OCI-LY3 (cell line): ENCODE data around the gene TRIM46.
"Not testable (repeated sequence)": the region's sequence is repeated elsewhere in the genome, so short reads cannot be mapped to it uniquely, and the experiment has no call there.

Experiments used
- H2AFZ ChIP-seq: fragments of 200-600, 300-600 bp; shearing (Covaris generic); 2 replicates; pipeline ENCODE4 v1.6.0; 2014; ENCODE audit warnings: antibody characterized with exemption, low read depth, low read length
- H3K27ac ChIP-seq: fragments of 200-600, 300-600 bp; sonication (generic); 2 replicates; pipeline ENCODE4 v1.5.1; 2014; ENCODE audit warnings: mild to moderate bottlenecking, low read length, moderate library complexity, mixed read lengths
- H3K27me3 ChIP-seq: fragments of 200-600, 300-600 bp; sonication (generic); 2 replicates; pipeline ENCODE4 v1.6.1; 2014; ENCODE audit warnings: low read depth, low read length, mixed read lengths
- H3K36me3 ChIP-seq: fragments of 200-600, 300-600 bp; sonication (generic); replicated peaks from 2 replicates; pipeline ENCODE3; 2014; ENCODE audit warnings: low read depth, low read length, mixed read lengths
- H3K4me1 ChIP-seq: fragments of 300-600, 200-600 bp; sonication (generic); 2 replicates; pipeline ENCODE4 v1.6.1; 2014; ENCODE audit warnings: low read length, mixed read lengths
- H3K4me2 ChIP-seq: fragments of 200-600, 300-600 bp; sonication (generic); 2 replicates; pipeline ENCODE4 v1.6.1; 2014; ENCODE audit warnings: low read length, mixed read lengths
- H3K4me3 ChIP-seq: fragments of 300-600, 200-600 bp; sonication (generic); 2 replicates; pipeline ENCODE4 v1.5.1; 2014; ENCODE audit warnings: antibody characterized with exemption, mild to moderate bottlenecking, low read length, moderate library complexity
- H3K79me2 ChIP-seq: fragments of 300-600, 200-600 bp; shearing (Covaris generic); 2 replicates; pipeline ENCODE4 v1.6.1; 2014; ENCODE audit warnings: mild to moderate bottlenecking, low read length, mixed read lengths
- H3K9ac ChIP-seq: fragments of 300-600, 200-600 bp; shearing (Covaris generic); 2 replicates; pipeline ENCODE4 v1.6.0; 2014; ENCODE audit warnings: mild to moderate bottlenecking, low read length, moderate library complexity
- H3K9me3 ChIP-seq: fragments of 200-600, 300-600 bp; shearing (Covaris generic); 2 replicates; pipeline ENCODE4 v1.6.1; 2014; ENCODE audit warnings: low read length, mixed read lengths; ENCODE audit not compliant: insufficient read depth
- H4K20me1 ChIP-seq: fragments of 200-600, 300-600 bp; sonication (generic); 2 replicates; pipeline ENCODE4 v1.6.1; 2016; ENCODE audit warnings: low read length, mixed read lengths; ENCODE audit not compliant: insufficient read depth
- CTCF ChIP-seq: fragments of 200-600, 300-600 bp; sonication (generic); IDR thresholded peaks from 2 replicates; pipeline ENCODE4 v1.5.1; 2014; ENCODE audit warnings: antibody characterized with exemption, low read length, low read depth
- EZH2phosphoT487 ChIP-seq: fragments of 200-600 bp; shearing (Covaris generic); IDR thresholded peaks from 2 replicates; pipeline ENCODE4 v1.6.1; 2018; ENCODE audit warnings: antibody characterized with exemption, mixed run types, low read depth

Gene TRIM46

GRCh38 chr1:155218854-155219591, 45.4 kb downstream of the TRIM46 start:
- Histone ChIP-seq H3K4me1 (peaks cover 5% of the 10 kb centered on the region; the same call in 1 of the 2 replicates), H3K4me2 (peak overlapping the region; percentile 5), H3K9me3 (no peaks in the 10 kb centered on the region), H2AFZ (peak overlapping the region; percentile 32; the same call in 1 of the 2 replicates), H3K27me3 (no peaks in the 10 kb centered on the region), H3K4me3 (no peak overlapping the region), H3K9ac (no peak overlapping the region), H3K79me2 (no peaks in the 10 kb centered on the region), H3K27ac (no peak overlapping the region), H3K36me3 (no peaks in the 10 kb centered on the region), H4K20me1 (no peaks in the 10 kb centered on the region)
- no peak for TF ChIP-seq EZH2phosphoT487
- TF ChIP-seq CTCF: no peak

- Histone ChIP-seq H3K27ac (no peak overlapping the region), H3K4me2 (peak overlapping the region; percentile 5; the same call in 1 of the 2 replicates)
Observed at GRCh38 chr1:155219592-155220031, 46.0 kb downstream of the TRIM46 start.

GRCh38 chr1:155220211-155220965, 46.7 kb downstream of the TRIM46 start:
- not testable (repeated sequence) for H3K79me2 ChIP-seq, H2AFZ ChIP-seq, H3K9me3 ChIP-seq, H3K4me1 ChIP-seq, H3K27me3 ChIP-seq, H3K27ac ChIP-seq, H3K4me3 ChIP-seq, H4K20me1 ChIP-seq, H3K36me3 ChIP-seq, H3K4me2 ChIP-seq, H3K9ac ChIP-seq

More at GRCh38 chr1:155219592-155220031, 46.0 kb downstream of the TRIM46 start:
- TF ChIP-seq CTCF: no peak
- no peak for TF ChIP-seq EZH2phosphoT487
- Histone ChIP-seq H2AFZ (0 out of 2 replicates have a peak overlapping the region, but pooled peaks have one; percentile 32), H3K27me3 (no peaks in the 10 kb centered on the region), H3K4me3 (no peak overlapping the region), H3K9ac (no peak overlapping the region), H3K4me1 (peaks cover 5% of the 10 kb centered on the region; the same call in 1 of the 2 replicates), H3K9me3 (no peaks in the 10 kb centered on the region), H3K36me3 (no peaks in the 10 kb centered on the region), H4K20me1 (no peaks in the 10 kb centered on the region), H3K79me2 (no peaks in the 10 kb centered on the region)

GRCh38 chr1:155223047-155223446, 49.4 kb downstream of the TRIM46 start:
- H3K9me3 ChIP-seq: no peaks in the 10 kb centered on the region
- no peak overlapping the region for H2AFZ ChIP-seq
- H3K4me1 ChIP-seq: peaks cover 19% of the 10 kb centered on the region
- H3K36me3 ChIP-seq: peaks cover 6% of the 10 kb centered on the region
- H3K27ac ChIP-seq: no peak overlapping the region
- no peak overlapping the region for H3K9ac ChIP-seq
- no peaks in the 10 kb centered on the region for H3K27me3 ChIP-seq
- TF ChIP-seq CTCF: no peak
- no peak for TF ChIP-seq EZH2phosphoT487
- no peaks in the 10 kb centered on the region for H4K20me1 ChIP-seq
- no peak overlapping the region for H3K4me2 ChIP-seq
- H3K79me2 ChIP-seq: peaks cover 19% of the 10 kb centered on the region
- no peak overlapping the region for H3K4me3 ChIP-seq

- not testable (repeated sequence) for H2AFZ ChIP-seq, H3K27me3 ChIP-seq, H3K9ac ChIP-seq, H3K9me3 ChIP-seq, H4K20me1 ChIP-seq, H3K27ac ChIP-seq, H3K36me3 ChIP-seq, H3K4me3 ChIP-seq
- Histone ChIP-seq H3K79me2 (peaks cover 19% of the 10 kb centered on the region), H3K4me1 (peaks cover 16% of the 10 kb centered on the region), H3K4me2 (peak overlapping the region; percentile 83; the same call in 1 of the 2 replicates)
Observed at GRCh38 chr1:155225404-155225759, 51.7 kb downstream of the TRIM46 start.
